Kidney capillary endothelial cell (primary cell): Measurements from ENCODE around the gene DPP6.
"Not testable (repeated sequence)": the region's sequence is repeated elsewhere in the genome, so short reads cannot be mapped to it uniquely, and the experiment has no call there.

Experiments used
- DNase-seq: peaks from one replicate; pipeline ENCODE4 v3.0.0-alpha.2; 2018; ENCODE audit warnings: low spot score

DPP6 gene

DNA sequence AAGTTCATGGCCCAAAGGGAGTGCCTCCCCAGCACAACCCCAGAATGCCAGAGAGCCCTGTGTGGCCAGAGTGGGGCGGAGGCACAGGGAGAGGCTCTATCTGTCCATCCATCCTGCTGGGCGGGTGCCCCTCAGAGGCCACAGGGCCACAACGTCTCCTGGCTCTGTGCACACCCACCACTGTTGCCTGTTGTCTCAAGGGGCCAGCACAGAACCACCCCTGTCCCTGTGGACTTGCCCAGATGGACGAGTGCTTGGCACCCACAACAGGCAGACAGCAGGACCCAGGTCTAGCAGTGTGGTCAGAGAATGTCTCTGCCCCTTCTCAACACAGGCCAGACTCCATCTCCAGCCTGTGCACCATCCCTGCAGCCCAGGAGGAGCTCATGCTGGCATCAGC, 857.9 kb downstream of the DPP6 start:
- no peak for DNase-seq

GRCh38 chr7:154910977-154911376, 858.8 kb downstream of the DPP6 start:
- DNase-seq, result no peak

DNA sequence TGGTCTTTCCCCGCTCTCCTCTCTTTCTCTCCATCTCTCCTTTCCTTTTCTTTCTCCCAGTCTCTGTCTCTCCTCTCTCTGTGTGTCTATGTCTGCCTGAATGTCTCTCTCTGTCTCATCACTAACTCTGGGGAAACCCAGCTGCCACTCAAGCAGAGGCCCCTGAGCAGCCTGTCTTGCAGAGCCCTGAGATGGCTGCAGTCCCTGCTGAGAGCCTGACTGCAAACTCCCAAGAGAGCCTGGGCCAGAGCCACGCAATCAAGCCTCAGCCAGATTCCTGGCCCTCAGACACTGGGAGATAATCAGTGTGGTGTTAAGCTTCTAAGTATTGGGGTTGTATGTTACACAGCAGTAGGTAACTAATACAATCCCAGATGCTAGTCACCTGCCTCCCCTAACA, 859.2 kb downstream of the DPP6 start:
- no peak for DNase-seq

DNA sequence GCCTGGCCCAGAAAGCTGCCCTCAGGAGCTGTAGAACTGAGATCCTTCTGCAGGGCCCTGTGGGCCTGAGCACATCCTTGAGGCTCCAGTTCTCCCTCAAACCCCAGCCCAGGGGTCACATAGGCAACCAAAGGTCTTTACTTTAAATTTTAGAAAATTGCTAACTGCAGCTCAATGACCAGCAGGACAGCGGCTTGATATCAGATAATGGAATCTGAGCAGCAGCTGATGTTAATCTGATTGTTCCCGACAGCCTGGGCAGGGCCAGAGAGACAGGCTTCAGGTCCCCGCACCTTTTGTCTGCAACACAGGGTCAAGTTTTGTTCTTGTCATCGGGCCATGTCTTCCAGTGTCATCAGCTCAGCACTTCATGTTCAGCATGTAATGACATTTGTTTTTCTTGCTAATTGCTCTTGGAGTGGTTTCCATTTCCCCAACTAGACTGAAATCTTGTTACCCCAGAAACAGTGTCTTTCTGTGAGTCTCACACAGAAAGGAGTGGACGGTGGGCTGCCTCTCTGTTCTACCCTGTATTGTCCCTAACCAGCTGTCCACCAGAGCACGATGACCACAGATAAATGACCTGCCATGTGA, 859.8 kb downstream of the DPP6 start:
- DNase-seq, result no peak

GRCh38 chr7:154912871-154913637, 860.9 kb downstream of the DPP6 start:
- no peak for DNase-seq

DNA sequence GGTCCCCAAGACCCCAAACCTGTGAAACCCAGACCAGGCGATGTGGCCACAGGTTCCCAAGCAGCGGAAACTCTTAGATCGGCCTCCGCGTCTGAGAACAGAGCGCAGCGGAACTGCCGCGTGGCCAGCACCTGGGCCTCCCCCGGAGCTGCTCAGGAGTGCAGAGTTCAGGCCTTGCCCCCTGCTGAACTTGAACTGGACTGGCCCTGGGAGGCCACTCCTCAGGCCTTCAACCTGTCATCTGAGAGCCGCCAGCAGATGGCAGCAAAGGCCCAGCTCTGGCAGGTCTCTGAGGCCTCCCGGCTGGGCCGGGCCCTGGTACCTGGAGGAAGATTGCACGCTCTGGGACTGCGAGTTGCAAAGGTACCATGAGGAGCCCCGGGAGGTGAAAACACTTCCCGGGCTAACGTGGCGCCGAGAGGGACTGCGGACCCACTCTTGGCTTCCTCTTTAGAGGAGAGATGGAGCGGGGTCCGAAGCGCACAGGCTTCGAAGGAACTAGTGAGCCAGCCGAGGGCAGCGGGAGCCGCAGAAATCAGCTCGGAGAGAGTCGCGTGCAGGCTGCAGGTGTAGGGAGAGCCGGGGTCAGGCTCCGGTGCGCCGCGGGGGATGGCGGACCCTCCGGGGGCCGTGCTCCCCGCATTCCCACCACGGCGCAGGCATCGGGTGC, 861.6 kb downstream of the DPP6 start:
- peak; percentile 70 for DNase-seq

DNA sequence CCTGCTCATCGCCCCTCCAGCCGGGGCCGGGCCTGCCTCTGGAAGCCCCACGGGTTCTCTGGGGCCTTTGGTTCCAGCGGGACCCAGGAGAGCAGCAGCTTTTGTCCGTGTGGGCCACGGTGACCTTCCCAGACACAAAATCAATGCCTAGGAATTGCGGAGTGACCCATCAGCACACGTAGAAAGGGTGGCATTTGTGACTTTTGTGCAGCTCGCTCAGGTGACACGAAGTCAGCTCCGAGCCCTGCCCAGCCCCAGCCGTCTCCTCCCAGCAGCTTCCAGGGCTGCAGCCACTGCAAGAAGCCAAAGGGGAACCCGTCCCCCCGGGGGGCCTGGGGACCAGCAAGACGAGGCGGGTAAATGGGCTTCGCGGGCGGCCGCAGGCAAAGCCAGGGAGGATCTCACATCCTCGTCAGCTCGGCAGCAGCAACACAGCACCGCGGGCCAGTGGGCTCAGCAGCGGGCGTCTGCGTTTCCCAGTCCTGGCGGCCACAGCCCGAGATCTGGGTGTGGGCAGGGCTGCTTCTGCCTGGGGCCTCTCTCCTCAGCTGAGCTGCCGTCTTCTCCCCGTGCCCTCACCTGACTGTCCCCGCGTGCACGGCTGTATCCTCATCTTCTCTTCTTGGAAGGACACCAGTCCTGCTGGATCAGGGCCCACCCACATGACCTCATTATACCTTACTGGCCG, 862.3 kb downstream of the DPP6 start:
- DNase-seq, result no peak

GRCh38 chr7:154914996-154915380, 862.8 kb downstream of the DPP6 start:
- DNase-seq, result no peak

GRCh38 chr7:154915600-154915999, 863.4 kb downstream of the DPP6 start:
- no peak for DNase-seq

DNA sequence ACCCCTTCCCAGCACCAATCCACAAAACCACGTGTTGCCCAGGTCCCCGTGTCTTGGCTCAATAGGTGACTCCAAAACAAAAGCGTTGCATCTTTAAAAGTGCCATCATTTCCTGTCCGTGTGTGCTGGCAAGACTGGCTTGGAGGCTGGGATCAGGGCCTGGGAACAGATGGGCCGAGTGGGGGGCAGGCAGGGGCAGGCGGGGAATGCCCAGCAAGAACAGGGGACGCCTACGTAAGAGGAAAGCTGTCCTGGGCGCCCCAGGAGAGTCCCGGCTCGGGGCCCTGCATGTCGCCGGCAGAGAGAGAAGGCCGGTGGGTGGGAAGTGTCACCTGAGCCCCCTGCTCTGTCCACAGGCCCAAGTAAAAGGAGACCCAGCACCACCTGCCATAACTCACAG, 864.2 kb downstream of the DPP6 start:
- no peak for DNase-seq

DNA sequence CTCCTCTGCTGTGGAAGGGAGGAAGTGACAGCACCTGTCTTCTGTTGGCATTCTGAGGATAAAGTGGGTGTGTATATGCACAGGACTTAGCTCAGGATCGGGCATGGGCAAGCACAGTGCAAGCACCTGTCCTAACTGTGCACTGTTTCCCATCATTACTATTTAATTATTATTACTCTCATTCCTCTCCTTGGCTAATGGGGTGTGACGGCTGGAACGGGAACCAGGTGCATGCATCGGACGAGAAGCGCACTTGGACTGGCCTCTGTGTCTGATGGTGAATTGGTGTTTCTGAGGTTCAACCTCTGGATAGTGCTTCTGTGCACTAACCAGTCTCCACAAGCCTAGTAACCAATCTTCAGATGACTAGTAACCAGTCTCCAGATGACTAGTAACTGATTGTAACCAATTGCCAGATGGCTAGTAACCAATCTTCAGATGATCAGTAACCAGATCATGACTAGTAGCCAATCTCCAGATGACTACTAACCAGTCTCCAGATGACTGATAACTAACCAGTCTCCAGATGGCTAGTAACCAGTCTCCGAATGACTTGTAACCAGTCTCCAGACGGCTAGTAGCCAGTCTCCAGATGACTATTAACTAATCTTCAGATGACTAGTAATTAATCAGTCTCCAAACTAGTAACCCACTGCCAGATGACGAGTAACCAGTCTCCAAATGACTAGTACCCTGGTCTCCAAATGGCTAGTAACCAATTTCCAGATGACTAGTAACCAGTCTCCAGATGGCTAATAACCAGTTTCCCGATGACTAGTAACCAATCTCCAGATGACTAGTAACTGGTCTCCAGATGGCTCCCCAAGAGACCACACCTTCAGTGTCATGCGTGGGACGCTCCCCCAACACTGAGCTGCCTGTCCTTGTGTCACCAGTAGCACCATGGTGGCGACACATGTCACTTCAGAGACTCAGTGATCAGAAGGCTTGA, 864.9 kb downstream of the DPP6 start:
- no peak for DNase-seq

DNA sequence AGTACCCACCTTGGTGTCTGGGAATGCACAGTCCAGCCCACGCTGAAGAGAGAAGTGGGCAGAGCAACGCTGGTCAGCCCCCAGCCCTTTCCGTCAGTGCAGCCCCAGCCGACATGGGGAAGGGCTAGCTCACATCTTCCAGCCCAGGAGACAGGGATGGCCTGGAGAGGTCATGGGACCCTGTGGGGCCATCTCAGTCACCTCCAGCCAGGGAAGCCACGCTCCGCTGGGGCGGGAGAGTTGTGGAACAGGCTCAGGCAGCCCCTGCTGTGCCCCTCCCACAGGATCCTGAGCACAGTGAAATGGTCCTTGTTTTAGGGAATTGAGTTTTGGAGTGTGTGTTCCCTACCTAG, 865.6 kb downstream of the DPP6 start:
- DNase-seq, result no peak

DNA sequence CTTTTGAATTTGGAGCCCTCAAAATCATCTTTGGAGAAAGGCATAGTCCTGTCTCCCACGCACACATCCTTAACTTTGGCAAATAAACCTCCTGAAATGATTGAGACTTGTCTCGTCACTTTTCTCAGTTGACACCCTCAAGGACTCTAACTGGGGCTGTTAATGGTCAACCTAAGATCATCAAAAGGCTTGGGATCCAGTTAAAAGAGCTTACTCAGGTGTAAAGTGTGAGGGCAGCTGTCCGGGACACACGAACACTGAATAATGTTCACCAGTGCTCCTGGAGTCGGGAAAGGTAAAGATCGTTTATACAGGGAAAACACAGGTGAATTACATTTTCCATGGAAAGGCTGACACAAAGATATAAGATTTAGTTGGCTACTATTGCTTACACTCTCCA, 866.1 kb downstream of the DPP6 start:
- no peak for DNase-seq

DNA sequence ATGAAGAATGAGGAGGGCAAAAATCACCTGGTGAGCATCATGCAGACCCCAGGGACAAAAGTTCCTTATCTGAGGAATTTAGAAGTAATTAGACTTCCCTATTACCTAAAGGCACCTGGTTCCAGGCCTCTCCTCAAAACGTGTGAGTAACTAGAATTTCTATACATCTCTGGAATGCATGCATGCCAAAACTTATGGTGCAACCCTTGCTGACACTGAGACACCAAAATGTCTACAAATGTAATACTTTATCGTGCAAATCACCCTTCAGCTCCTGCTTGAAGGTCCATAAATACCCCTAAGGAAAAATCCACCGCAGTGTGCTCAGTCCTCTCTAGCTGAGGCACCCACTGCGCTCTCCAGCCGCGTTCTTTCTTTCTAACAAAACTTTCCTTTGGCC, 866.5 kb downstream of the DPP6 start:
- no peak for DNase-seq

- DNase-seq, result no peak
Observed at GRCh38 chr7:154919344-154920225, 867.4 kb downstream of the DPP6 start.

DNA sequence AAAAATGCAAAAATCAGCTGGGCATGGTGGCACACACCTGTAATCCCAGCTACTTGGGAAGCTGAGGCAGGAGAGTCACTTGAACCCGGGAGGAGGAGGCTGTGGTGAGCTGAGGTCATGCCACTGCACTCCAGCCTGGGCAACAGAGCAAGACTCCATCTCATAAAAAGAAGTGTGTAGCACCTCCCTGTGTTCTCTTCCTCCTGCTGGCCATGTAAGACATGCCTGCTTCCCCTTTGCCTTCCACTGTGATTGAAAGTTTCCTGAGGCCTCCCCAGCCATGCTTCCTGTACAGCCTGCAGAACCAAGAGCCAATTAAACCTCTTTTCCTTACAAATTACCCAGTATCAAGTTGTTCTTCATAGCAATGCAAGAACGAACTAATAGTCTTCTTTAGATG, 870.3 kb downstream of the DPP6 start:
- DNase-seq, result not testable (repeated sequence)

DNA sequence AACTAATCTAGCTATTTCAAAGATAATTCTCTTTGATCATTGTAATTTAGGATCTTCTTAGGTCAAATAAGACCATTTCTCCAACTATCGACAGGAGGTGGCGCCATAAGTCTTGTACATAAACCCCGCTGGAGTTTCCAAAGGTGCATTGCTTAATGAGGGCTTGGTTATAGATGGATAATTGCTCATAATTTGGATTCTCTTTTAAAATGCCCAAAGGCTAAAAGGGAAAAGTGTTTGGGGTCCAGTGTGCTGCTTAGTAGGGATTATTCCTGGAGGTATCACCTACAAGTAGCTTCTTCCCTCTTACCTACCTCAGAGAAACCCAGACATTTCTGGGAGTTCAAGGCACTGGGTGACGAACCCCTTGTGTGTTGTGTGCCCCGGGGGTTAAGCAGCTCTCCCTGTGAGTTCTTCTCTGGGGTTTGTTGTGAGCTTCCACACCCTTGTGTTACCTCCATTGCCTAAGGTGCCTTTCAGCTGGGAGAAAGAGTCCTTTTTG, 875.5 kb downstream of the DPP6 start:
- peak; percentile 81 for DNase-seq

- peak; percentile 90 for DNase-seq
Observed at GRCh38 chr7:154928136-154929005, 876.2 kb downstream of the DPP6 start.

DNA sequence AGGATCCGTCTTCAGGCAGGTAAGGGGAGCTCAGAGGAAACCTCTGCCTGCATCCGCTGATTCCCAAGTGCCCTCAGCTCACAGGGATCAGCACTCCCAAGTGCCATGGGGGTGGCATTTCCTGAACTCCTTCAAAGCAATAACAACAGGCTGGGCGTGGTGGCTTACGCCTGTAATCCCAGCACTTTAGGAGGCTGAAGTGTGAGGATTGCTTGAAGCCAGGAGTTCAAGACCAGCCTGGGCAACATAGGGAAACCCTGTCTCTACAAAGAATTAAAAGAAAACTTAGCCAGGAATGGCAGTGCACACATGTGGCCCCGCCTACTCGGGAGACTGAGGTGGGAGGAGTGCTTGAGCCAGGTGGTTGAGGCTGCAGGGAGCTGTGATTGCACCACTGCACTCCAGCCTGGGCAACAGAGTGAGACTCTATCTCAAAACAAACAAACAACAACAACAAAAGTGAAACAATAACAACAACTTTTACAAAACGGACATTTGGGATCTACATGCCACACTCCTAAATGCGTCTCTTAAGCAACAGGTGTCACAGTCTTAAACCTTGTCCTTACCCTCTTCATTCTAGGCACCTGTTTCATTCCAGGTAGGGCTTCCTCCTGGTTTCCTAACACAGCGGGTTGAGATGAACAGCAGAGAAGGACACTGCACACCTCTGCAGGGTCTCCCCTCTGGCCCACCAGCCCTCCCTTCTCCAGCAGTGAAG, 877.0 kb downstream of the DPP6 start:
- DNase-seq, result no peak
